ENCODE data around the gene MAP4K2.

MAP4K2 gene

GRCh38 chr11:64842366-64842759, 39.3 kb upstream of the MAP4K2 start:
- DNase-seq (ENCODE audit: low read depth): no peak
- H3K4me3 ChIP-seq (ENCODE audit: low read depth, low read length): peak overlapping the region; percentile 94
- no peak for TF ChIP-seq CTCF (IDR thresholded peaks at IDR 0.05; ENCODE audit: control insufficient read depth, extremely low read depth, insufficient read depth)

- no peak overlapping the region for H3K4me3 ChIP-seq (ENCODE audit: low read depth, low read length)
- DNase-seq (ENCODE audit: low read depth): no peak
- no peak for TF ChIP-seq CTCF (IDR thresholded peaks at IDR 0.05; ENCODE audit: control insufficient read depth, extremely low read depth, insufficient read depth)
Measured at GRCh38 chr11:64841592-64842365, 38.8 kb upstream of the MAP4K2 start.

GRCh38 chr11:64839887-64840782, 37.1 kb upstream of the MAP4K2 start:
- no peak for DNase-seq (ENCODE audit: low read depth)
- TF ChIP-seq CTCF (IDR thresholded peaks at IDR 0.05; ENCODE audit: control insufficient read depth, extremely low read depth, insufficient read depth): no peak
- H3K4me3 ChIP-seq (ENCODE audit: low read depth, low read length): no peak overlapping the region

GRCh38 chr11:64839335-64839734, 36.3 kb upstream of the MAP4K2 start:
- no peak for DNase-seq (ENCODE audit: low read depth)
- H3K4me3 ChIP-seq (ENCODE audit: low read depth, low read length): no peak overlapping the region
- no peak for TF ChIP-seq CTCF (IDR thresholded peaks at IDR 0.05; ENCODE audit: control insufficient read depth, extremely low read depth, insufficient read depth)

- no peak overlapping the region for H3K4me3 ChIP-seq (ENCODE audit: low read depth, low read length)
- no peak for DNase-seq (ENCODE audit: low read depth)
- TF ChIP-seq CTCF (IDR thresholded peaks at IDR 0.05; ENCODE audit: control insufficient read depth, extremely low read depth, insufficient read depth): no peak
Measured at GRCh38 chr11:64838600-64839334, 35.8 kb upstream of the MAP4K2 start.

- no peak overlapping the region for H3K4me3 ChIP-seq (ENCODE audit: low read depth, low read length)
- TF ChIP-seq CTCF (IDR thresholded peaks at IDR 0.05; ENCODE audit: control insufficient read depth, extremely low read depth, insufficient read depth): no peak
- no peak for DNase-seq (ENCODE audit: low read depth)
Measured at GRCh38 chr11:64837887-64838351, 34.9 kb upstream of the MAP4K2 start.

Measured in LNCaP clone FGC (cell line).